GM23338 (cell line): ENCODE data around the gene DHRS3. TPM values are rescaled to one million over a fixed set of nuclear protein-coding genes. Genes with fewer than 3 reads are reported as not detected.

Source experiments
- ATAC-seq: fragments of 200-7000 bp; cut with Tn5 transposase; 3 replicates; pipeline ENCODE4 v1.9.1; 2020
- DNase-seq: peaks from one replicate; pipeline ENCODE4 v3.0.0-alpha.2; 2015; ENCODE audit warnings: low spot score
- H2AFZ ChIP-seq: fragments of 200-600 bp; sonication (generic); 2 replicates; pipeline ENCODE4 v1.8.0; 2016; ENCODE audit warnings: antibody characterized with exemption, mild to moderate bottlenecking, moderate library complexity
- H3F3A ChIP-seq: fragments of 200-600 bp; sonication (generic); replicated peaks from 2 replicates; pipeline ENCODE4 v1.8.0; 2017; ENCODE audit warnings: antibody characterized with exemption, mixed run types, low read depth
- H3K27ac ChIP-seq: fragments of 200-600 bp; sonication (generic); 2 replicates; pipeline ENCODE4 v1.6.1; 2016; ENCODE audit warnings: low read depth
- H3K27me3 ChIP-seq: fragments of 200-600 bp; sonication (generic); 2 replicates; pipeline ENCODE4 v1.8.0; 2016; ENCODE audit warnings: mild to moderate bottlenecking, mixed run types, moderate library complexity; ENCODE audit not compliant: insufficient read depth
- H3K36me3 ChIP-seq: fragments of 200-600 bp; sonication (generic); 2 replicates; pipeline ENCODE4 v1.8.0; 2016; ENCODE audit warnings: mild to moderate bottlenecking; ENCODE audit not compliant: insufficient read depth
- H3K4me1 ChIP-seq: fragments of 200-600 bp; sonication (generic); 2 replicates; pipeline ENCODE4 v1.8.0; 2016; ENCODE audit warnings: mild to moderate bottlenecking, moderate library complexity; ENCODE audit not compliant: insufficient read depth
- H3K4me2 ChIP-seq: fragments of 200-600 bp; sonication (generic); 2 replicates; pipeline ENCODE4 v1.7.1; 2017; ENCODE audit warnings: mixed run types
- H3K4me3 ChIP-seq: fragments of 200-600 bp; sonication (generic); 2 replicates; pipeline ENCODE4 v1.6.1; 2016; ENCODE audit warnings: mixed run types
- H3K79me2 ChIP-seq: fragments of 200-600 bp; sonication (generic); replicated peaks from 2 replicates; pipeline ENCODE4 v1.8.0; 2017; ENCODE audit warnings: mild to moderate bottlenecking; ENCODE audit not compliant: insufficient read depth
- H3K9me2 ChIP-seq: fragments of 200-600 bp; sonication (generic); 2 replicates; pipeline ENCODE4 v1.8.0; 2017; ENCODE audit not compliant: insufficient read depth
- H4K20me1 ChIP-seq: fragments of 200-600 bp; sonication (generic); replicated peaks from 2 replicates; pipeline ENCODE4 v1.8.0; 2017; ENCODE audit warnings: mild to moderate bottlenecking; ENCODE audit not compliant: insufficient read depth
- H3K27ac Mint-ChIP-seq: 2 replicates; pipeline ENCODE4 v1.8.0; 2020; ENCODE audit warnings: inconsistent platforms, mild to moderate bottlenecking, moderate library complexity, mixed read lengths
- H3K27me3 Mint-ChIP-seq: 3 replicates; pipeline ENCODE4 v1.8.0; 2022; ENCODE audit warnings: low read depth, mild to moderate bottlenecking, moderate library complexity, mixed read lengths, inconsistent platforms; ENCODE audit not compliant: insufficient read depth, poor library complexity
- H3K36me3 Mint-ChIP-seq: 3 replicates; pipeline ENCODE4 v1.8.0; 2021; ENCODE audit warnings: low read depth, mild to moderate bottlenecking, inconsistent platforms, moderate library complexity, mixed read lengths
- H3K4me1 Mint-ChIP-seq: 3 replicates; pipeline ENCODE4 v1.8.0; 2020; ENCODE audit warnings: mild to moderate bottlenecking, inconsistent platforms, mixed read lengths
- H3K4me3 Mint-ChIP-seq: 3 replicates; pipeline ENCODE4 v1.8.0; 2021; ENCODE audit warnings: moderate library complexity, mild to moderate bottlenecking, inconsistent platforms, mixed read lengths
- H3K9me3 Mint-ChIP-seq: 3 replicates; pipeline ENCODE4 v1.8.0; 2020; ENCODE audit warnings: moderate library complexity, mild to moderate bottlenecking, inconsistent platforms, mixed read lengths
- CREB1 ChIP-seq: fragments of 250-450 bp; sonication (Bioruptor Pico); IDR thresholded peaks from 2 replicates; pipeline ENCODE4 v1.5.0; 2020; ENCODE audit warnings: low read depth, mild to moderate bottlenecking, moderate library complexity
- EZH2 ChIP-seq: fragments of 200-600 bp; sonication (generic); IDR thresholded peaks from one replicate; pipeline ENCODE4 v1.8.0; 2017; ENCODE audit warnings: antibody characterized with exemption, mild to moderate bottlenecking, low read depth; ENCODE audit not compliant: unreplicated experiment
- EZH2phosphoT487 ChIP-seq: fragments of 200-600 bp; sonication (generic); IDR thresholded peaks from one replicate; pipeline ENCODE4 v1.8.1; 2018; ENCODE audit warnings: antibody characterized with exemption; ENCODE audit not compliant: unreplicated experiment
- JUNB ChIP-seq: IDR thresholded peaks from one replicate; pipeline ENCODE4 v1.6.1; 2016; ENCODE audit warnings: antibody characterized with exemption; ENCODE audit not compliant: unreplicated experiment
- NANOG ChIP-seq: IDR thresholded peaks from 2 replicates; pipeline ENCODE4 v1.6.1; 2016; ENCODE audit warnings: antibody characterized with exemption, borderline replicate concordance
- POLR2AphosphoS5 ChIP-seq: IDR thresholded peaks from 2 replicates; pipeline ENCODE4 v1.6.1; 2016; ENCODE audit warnings: antibody characterized with exemption, low read depth
- STAT1 ChIP-seq: IDR thresholded peaks from one replicate; pipeline ENCODE4 v1.6.1; 2016; ENCODE audit warnings: antibody characterized with exemption; ENCODE audit not compliant: unreplicated experiment
- ZNF114 ChIP-seq: fragments of 250-450 bp; sonication (Bioruptor Pico); IDR thresholded peaks from 2 replicates; pipeline ENCODE4 v1.5.0; 2020; ENCODE audit warnings: mild to moderate bottlenecking, moderate library complexity
- ZNF331 ChIP-seq: fragments of 250-450 bp; sonication (Bioruptor Pico); IDR thresholded peaks from 2 replicates; pipeline ENCODE4 v1.5.0; 2020; ENCODE audit warnings: low read depth, mild to moderate bottlenecking, moderate library complexity
- polyA plus RNA-seq: library from polyadenylated mRNA; unstranded; fragments of >200 nt; fragmentation: Nextera tagmentation; extraction: Ambion mirVana; gene quantifications from 2 replicates; pipeline ENCODE4 v1.2.1, GENCODE V29; 2016
- total RNA-seq: library from RNA; depleted of rRNA; stranded (reverse); fragments of >200 nt; shearing (Covaris generic); gene quantifications from 2 replicates; pipeline ENCODE4 v1.2.3, GENCODE V29; 2014
- TF ChIP-seq, protein P1 (sequence below): IDR thresholded peaks from 2 replicates; pipeline ENCODE4 v1.6.1; 2016; ENCODE audit warnings: antibody characterized with exemption
- TF ChIP-seq, protein P2 (sequence below): IDR thresholded peaks from one replicate; pipeline ENCODE4 v1.6.1; 2018; ENCODE audit warnings: antibody characterized with exemption; ENCODE audit not compliant: unreplicated experiment
- TF ChIP-seq, protein P3 (sequence below): fragments of 250-450 bp; sonication (Bioruptor Pico); IDR thresholded peaks from 2 replicates; pipeline ENCODE4 v1.5.0; 2020; ENCODE audit warnings: mild to moderate bottlenecking, moderate library complexity
- TF ChIP-seq, protein P4 (sequence below), 2 experiments: fragments of 200-600 bp in 1 of 2; sonication (generic) in 1 of 2; conservative IDR thresholded peaks; 2 replicates each; pipeline versions ENCODE4 v1.5.1 to v1.6.1; 2016 to 2017; ENCODE audit warnings: antibody characterized with exemption in 2 of 2, low read depth in 2 of 2, mild to moderate bottlenecking in 2 of 2, moderate library complexity in 1 of 2

The DHRS3 gene
- total and polyA plus RNA-seq, 2 experiments from 2014 or later = 21.0 to 26.0 TPM

DNA sequence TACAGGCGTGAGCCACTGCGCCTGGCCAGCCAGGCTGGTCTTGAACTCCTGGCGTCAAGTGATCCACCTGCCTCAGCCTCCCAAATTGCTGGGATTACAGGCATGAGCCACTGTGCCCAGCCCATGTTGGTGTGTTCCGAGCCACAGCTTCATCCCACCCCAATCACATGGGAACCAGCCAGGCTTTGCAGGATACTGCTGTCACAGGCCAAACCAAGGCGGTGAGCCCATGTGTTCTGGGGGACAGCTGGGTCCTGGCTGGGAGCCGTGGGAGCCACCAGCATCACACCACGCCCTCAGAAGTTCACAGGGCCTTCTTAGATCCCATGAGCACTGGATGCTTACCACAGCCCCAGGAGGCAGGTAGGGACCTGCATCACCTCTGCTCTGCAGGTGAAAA is 56.9 kb downstream of the DHRS3 start:
- Histone ChIP-seq H3K79me2 (no peaks in the 10 kb centered on the region), H3K27me3 (no peaks in the 10 kb centered on the region), H3K36me3 (peaks cover 4% of the 10 kb centered on the region; the same call in 1 of the 2 replicates), H3K27ac (no peak overlapping the region), H3K4me3 (no peak overlapping the region), H3K4me2 (no peak overlapping the region), H4K20me1 (no peaks in the 10 kb centered on the region), H3K4me1 (peaks cover 4% of the 10 kb centered on the region; the same call in 1 of the 2 replicates), H2AFZ (no peak overlapping the region), H3F3A (no peaks in the 10 kb centered on the region), H3K9me2 (no peaks in the 10 kb centered on the region)
- DNase-seq = no peak
- Mint-ChIP-seq H3K9me3 (peaks cover 44% of the 10 kb centered on the region), H3K4me1 (peaks cover 5% of the 10 kb centered on the region), H3K4me3 (no peak overlapping the region), H3K27me3 (peaks cover 3% of the 10 kb centered on the region), H3K27ac (no peak overlapping the region), H3K36me3 (peaks cover 32% of the 10 kb centered on the region)
- TF ChIP-seq, protein P1, sequence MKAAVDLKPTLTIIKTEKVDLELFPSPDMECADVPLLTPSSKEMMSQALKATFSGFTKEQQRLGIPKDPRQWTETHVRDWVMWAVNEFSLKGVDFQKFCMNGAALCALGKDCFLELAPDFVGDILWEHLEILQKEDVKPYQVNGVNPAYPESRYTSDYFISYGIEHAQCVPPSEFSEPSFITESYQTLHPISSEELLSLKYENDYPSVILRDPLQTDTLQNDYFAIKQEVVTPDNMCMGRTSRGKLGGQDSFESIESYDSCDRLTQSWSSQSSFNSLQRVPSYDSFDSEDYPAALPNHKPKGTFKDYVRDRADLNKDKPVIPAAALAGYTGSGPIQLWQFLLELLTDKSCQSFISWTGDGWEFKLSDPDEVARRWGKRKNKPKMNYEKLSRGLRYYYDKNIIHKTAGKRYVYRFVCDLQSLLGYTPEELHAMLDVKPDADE = no peak
- no peak for TF ChIP-seq ZNF114 (CRISPR knock-in tag)
- no peak for TF ChIP-seq ZNF331 (CRISPR knock-in tag)
- TF ChIP-seq STAT1 = no peak
- TF ChIP-seq EZH2 = no peak
- TF ChIP-seq, protein P2, sequence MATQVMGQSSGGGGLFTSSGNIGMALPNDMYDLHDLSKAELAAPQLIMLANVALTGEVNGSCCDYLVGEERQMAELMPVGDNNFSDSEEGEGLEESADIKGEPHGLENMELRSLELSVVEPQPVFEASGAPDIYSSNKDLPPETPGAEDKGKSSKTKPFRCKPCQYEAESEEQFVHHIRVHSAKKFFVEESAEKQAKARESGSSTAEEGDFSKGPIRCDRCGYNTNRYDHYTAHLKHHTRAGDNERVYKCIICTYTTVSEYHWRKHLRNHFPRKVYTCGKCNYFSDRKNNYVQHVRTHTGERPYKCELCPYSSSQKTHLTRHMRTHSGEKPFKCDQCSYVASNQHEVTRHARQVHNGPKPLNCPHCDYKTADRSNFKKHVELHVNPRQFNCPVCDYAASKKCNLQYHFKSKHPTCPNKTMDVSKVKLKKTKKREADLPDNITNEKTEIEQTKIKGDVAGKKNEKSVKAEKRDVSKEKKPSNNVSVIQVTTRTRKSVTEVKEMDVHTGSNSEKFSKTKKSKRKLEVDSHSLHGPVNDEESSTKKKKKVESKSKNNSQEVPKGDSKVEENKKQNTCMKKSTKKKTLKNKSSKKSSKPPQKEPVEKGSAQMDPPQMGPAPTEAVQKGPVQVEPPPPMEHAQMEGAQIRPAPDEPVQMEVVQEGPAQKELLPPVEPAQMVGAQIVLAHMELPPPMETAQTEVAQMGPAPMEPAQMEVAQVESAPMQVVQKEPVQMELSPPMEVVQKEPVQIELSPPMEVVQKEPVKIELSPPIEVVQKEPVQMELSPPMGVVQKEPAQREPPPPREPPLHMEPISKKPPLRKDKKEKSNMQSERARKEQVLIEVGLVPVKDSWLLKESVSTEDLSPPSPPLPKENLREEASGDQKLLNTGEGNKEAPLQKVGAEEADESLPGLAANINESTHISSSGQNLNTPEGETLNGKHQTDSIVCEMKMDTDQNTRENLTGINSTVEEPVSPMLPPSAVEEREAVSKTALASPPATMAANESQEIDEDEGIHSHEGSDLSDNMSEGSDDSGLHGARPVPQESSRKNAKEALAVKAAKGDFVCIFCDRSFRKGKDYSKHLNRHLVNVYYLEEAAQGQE = no peak
- no peak for TF ChIP-seq JUNB
- no peak for TF ChIP-seq EZH2phosphoT487
- TF ChIP-seq, protein P3, sequence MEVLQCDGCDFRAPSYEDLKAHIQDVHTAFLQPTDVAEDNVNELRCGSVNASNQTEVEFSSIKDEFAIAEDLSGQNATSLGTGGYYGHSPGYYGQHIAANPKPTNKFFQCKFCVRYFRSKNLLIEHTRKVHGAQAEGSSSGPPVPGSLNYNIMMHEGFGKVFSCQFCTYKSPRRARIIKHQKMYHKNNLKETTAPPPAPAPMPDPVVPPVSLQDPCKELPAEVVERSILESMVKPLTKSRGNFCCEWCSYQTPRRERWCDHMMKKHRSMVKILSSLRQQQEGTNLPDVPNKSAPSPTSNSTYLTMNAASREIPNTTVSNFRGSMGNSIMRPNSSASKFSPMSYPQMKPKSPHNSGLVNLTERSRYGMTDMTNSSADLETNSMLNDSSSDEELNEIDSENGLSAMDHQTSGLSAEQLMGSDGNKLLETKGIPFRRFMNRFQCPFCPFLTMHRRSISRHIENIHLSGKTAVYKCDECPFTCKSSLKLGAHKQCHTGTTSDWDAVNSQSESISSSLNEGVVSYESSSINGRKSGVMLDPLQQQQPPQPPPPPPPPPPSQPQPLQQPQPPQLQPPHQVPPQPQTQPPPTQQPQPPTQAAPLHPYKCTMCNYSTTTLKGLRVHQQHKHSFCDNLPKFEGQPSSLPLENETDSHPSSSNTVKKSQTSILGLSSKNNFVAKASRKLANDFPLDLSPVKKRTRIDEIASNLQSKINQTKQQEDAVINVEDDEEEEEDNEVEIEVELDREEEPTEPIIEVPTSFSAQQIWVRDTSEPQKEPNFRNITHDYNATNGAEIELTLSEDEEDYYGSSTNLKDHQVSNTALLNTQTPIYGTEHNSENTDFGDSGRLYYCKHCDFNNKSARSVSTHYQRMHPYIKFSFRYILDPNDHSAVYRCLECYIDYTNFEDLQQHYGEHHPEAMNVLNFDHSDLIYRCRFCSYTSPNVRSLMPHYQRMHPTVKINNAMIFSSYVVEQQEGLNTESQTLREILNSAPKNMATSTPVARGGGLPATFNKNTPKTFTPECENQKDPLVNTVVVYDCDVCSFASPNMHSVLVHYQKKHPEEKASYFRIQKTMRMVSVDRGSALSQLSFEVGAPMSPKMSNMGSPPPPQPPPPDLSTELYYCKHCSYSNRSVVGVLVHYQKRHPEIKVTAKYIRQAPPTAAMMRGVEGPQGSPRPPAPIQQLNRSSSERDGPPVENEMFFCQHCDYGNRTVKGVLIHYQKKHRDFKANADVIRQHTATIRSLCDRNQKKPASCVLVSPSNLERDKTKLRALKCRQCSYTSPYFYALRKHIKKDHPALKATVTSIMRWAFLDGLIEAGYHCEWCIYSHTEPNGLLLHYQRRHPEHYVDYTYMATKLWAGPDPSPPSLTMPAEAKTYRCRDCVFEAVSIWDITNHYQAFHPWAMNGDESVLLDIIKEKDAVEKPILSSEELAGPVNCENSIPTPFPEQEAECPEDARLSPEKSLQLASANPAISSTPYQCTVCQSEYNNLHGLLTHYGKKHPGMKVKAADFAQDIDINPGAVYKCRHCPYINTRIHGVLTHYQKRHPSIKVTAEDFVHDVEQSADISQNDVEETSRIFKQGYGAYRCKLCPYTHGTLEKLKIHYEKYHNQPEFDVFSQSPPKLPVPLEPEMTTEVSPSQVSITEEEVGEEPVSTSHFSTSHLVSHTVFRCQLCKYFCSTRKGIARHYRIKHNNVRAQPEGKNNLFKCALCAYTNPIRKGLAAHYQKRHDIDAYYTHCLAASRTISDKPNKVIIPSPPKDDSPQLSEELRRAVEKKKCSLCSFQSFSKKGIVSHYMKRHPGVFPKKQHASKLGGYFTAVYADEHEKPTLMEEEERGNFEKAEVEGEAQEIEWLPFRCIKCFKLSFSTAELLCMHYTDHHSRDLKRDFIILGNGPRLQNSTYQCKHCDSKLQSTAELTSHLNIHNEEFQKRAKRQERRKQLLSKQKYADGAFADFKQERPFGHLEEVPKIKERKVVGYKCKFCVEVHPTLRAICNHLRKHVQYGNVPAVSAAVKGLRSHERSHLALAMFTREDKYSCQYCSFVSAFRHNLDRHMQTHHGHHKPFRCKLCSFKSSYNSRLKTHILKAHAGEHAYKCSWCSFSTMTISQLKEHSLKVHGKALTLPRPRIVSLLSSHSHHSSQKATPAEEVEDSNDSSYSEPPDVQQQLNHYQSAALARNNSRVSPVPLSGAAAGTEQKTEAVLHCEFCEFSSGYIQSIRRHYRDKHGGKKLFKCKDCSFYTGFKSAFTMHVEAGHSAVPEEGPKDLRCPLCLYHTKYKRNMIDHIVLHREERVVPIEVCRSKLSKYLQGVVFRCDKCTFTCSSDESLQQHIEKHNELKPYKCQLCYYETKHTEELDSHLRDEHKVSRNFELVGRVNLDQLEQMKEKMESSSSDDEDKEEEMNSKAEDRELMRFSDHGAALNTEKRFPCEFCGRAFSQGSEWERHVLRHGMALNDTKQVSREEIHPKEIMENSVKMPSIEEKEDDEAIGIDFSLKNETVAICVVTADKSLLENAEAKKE (CRISPR knock-in tag) = no peak
- no peak for TF ChIP-seq CREB1 (CRISPR knock-in tag)
- TF ChIP-seq, protein P4, sequence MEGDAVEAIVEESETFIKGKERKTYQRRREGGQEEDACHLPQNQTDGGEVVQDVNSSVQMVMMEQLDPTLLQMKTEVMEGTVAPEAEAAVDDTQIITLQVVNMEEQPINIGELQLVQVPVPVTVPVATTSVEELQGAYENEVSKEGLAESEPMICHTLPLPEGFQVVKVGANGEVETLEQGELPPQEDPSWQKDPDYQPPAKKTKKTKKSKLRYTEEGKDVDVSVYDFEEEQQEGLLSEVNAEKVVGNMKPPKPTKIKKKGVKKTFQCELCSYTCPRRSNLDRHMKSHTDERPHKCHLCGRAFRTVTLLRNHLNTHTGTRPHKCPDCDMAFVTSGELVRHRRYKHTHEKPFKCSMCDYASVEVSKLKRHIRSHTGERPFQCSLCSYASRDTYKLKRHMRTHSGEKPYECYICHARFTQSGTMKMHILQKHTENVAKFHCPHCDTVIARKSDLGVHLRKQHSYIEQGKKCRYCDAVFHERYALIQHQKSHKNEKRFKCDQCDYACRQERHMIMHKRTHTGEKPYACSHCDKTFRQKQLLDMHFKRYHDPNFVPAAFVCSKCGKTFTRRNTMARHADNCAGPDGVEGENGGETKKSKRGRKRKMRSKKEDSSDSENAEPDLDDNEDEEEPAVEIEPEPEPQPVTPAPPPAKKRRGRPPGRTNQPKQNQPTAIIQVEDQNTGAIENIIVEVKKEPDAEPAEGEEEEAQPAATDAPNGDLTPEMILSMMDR (conservative IDR thresholded peaks at IDR 0.05; ENCODE audit: low read depth in 2 of 2) = no peak
- no peak for TF ChIP-seq NANOG
- TF ChIP-seq POLR2AphosphoS5 = no peak
- no peak for ATAC-seq
